Stimulated activated naive B cell treated with anti-CD40 and anti-IgM and Interleukin-4, amounts not matched to agents 10 μg/mL and 1 μg/mL and 100 μg/mL, for 72 hours (primary cell): ENCODE data around the gene RAB4B.
"Not testable (repeated sequence)": the region's sequence is repeated elsewhere in the genome, so short reads cannot be mapped to it uniquely, and the experiment has no call there.

Experiments used
- ATAC-seq, 2 donors: fragments of 150-1000 bp; cut with Tn5 transposase; replicated peaks; 2 replicates each; pipeline ENCODE4 v1.10.0; 2021; ENCODE audit warnings: moderate library complexity in 1 of 2
- DNase-seq: peaks from one replicate; pipeline ENCODE4 v3.0.0; 2021
- H3K27ac Mint-ChIP-seq: one replicate; pipeline ENCODE4 v1.8.0; 2022; ENCODE audit warnings: mild to moderate bottlenecking, mixed read lengths
- H3K27me3 Mint-ChIP-seq, 2 donors: one replicate each; pipeline ENCODE4 v1.8.0; 2022; ENCODE audit warnings: mixed read lengths in 2 of 2
- H3K36me3 Mint-ChIP-seq, 2 donors: one replicate each; pipeline ENCODE4 v1.8.0; 2022; ENCODE audit warnings: mixed read lengths in 2 of 2, mild to moderate bottlenecking in 1 of 2
- H3K4me1 Mint-ChIP-seq, 2 donors: one replicate each; pipeline ENCODE4 v1.8.0; 2022; ENCODE audit warnings: mixed read lengths in 2 of 2, mild to moderate bottlenecking in 1 of 2
- H3K4me3 Mint-ChIP-seq, 2 donors: one replicate each; pipeline ENCODE4 v1.8.0; 2022; ENCODE audit warnings: mild to moderate bottlenecking in 2 of 2, mixed read lengths in 2 of 2, moderate library complexity in 1 of 2
- H3K9me3 Mint-ChIP-seq, 2 donors: one replicate each; pipeline ENCODE4 v1.8.0; 2022; ENCODE audit warnings: mixed read lengths in 2 of 2, mild to moderate bottlenecking in 1 of 2

RAB4B gene

GRCh38 chr19:40824916-40825315, 46.9 kb downstream of the RAB4B start:
- H3K36me3 Mint-ChIP-seq = peaks cover 15 to 26% of the 10 kb centered on the region in 2 donors
- H3K4me3 Mint-ChIP-seq, H3K27ac Mint-ChIP-seq, H3K9me3 Mint-ChIP-seq, H3K27me3 Mint-ChIP-seq, ATAC-seq, DNase-seq: not testable (repeated sequence)
- H3K4me1 Mint-ChIP-seq = peaks cover 17 to 22% of the 10 kb centered on the region in 2 donors

- H3K4me3 Mint-ChIP-seq, H3K9me3 Mint-ChIP-seq, ATAC-seq, DNase-seq, H3K27ac Mint-ChIP-seq, H3K27me3 Mint-ChIP-seq: not testable (repeated sequence)
- H3K4me1 Mint-ChIP-seq = peaks cover 17 to 22% of the 10 kb centered on the region in 2 donors
- peaks cover 15 to 26% of the 10 kb centered on the region in 2 donors for H3K36me3 Mint-ChIP-seq
These were observed 47.5 kb downstream of the RAB4B start for GRCh38 chr19:40825460-40826095.

GRCh38 chr19:40826312-40826698, 48.3 kb downstream of the RAB4B start:
- H3K27me3 Mint-ChIP-seq, ATAC-seq, H3K4me3 Mint-ChIP-seq, H3K9me3 Mint-ChIP-seq, H3K27ac Mint-ChIP-seq, DNase-seq: not testable (repeated sequence)
- peaks cover 17 to 22% of the 10 kb centered on the region in 2 donors for H3K4me1 Mint-ChIP-seq
- H3K36me3 Mint-ChIP-seq = peaks cover 15 to 26% of the 10 kb centered on the region in 2 donors

- H3K27ac Mint-ChIP-seq, H3K9me3 Mint-ChIP-seq, DNase-seq, H3K27me3 Mint-ChIP-seq, H3K4me3 Mint-ChIP-seq, ATAC-seq: not testable (repeated sequence)
- H3K4me1 Mint-ChIP-seq = peaks cover 17 to 22% of the 10 kb centered on the region in 2 donors
- peaks cover 15 to 26% of the 10 kb centered on the region in 2 donors for H3K36me3 Mint-ChIP-seq
These were observed 48.8 kb downstream of the RAB4B start for GRCh38 chr19:40826699-40827385.

GRCh38 chr19:40827386-40828247, 49.6 kb downstream of the RAB4B start:
- Mint-ChIP-seq H3K27me3 (no peaks in the 10 kb centered on the region), H3K36me3 (peaks cover 15 to 26% of the 10 kb centered on the region in 2 donors), H3K9me3 (no peaks in the 10 kb centered on the region), H3K27ac (no peak overlapping the region), H3K4me3 (no peak overlapping the region), H3K4me1 (peaks cover 16% of the 10 kb centered on the region in 2 donors)
- no peak for DNase-seq
- no peak for ATAC-seq

- Mint-ChIP-seq H3K9me3 (no peaks in the 10 kb centered on the region), H3K4me3 (no peak overlapping the region), H3K36me3 (peaks cover 15 to 26% of the 10 kb centered on the region in 2 donors), H3K4me1 (peaks cover 0 to 2% of the 10 kb centered on the region in 2 donors), H3K27me3 (no peaks in the 10 kb centered on the region), H3K27ac (no peak overlapping the region)
- ATAC-seq (no peak), DNase-seq (no peak)
These were observed 51.2 kb downstream of the RAB4B start for GRCh38 chr19:40829205-40829604.

- ATAC-seq, H3K9me3 Mint-ChIP-seq, DNase-seq, H3K4me3 Mint-ChIP-seq, H3K27me3 Mint-ChIP-seq, H3K4me1 Mint-ChIP-seq, H3K27ac Mint-ChIP-seq: not testable (repeated sequence)
- peaks cover 15 to 26% of the 10 kb centered on the region in 2 donors for H3K36me3 Mint-ChIP-seq
These were observed 52.7 kb downstream of the RAB4B start for GRCh38 chr19:40830741-40831140.

GRCh38 chr19:40831502-40832430, 53.7 kb downstream of the RAB4B start:
- ATAC-seq (no peak), DNase-seq (no peak)
- Mint-ChIP-seq H3K27ac (no peak overlapping the region), H3K27me3 (no peaks in the 10 kb centered on the region), H3K9me3 (no peaks in the 10 kb centered on the region), H3K4me3 (no peak overlapping the region), H3K36me3 (peaks cover 13 to 19% of the 10 kb centered on the region in 2 donors), H3K4me1 (no peaks in the 10 kb centered on the region)

GRCh38 chr19:40832431-40832790, 54.4 kb downstream of the RAB4B start:
- H3K36me3 Mint-ChIP-seq = peaks cover 7 to 13% of the 10 kb centered on the region in 2 donors
- not testable (repeated sequence) for H3K9me3 Mint-ChIP-seq, ATAC-seq, H3K4me1 Mint-ChIP-seq, DNase-seq, H3K27me3 Mint-ChIP-seq, H3K4me3 Mint-ChIP-seq, H3K27ac Mint-ChIP-seq

- H3K27me3 Mint-ChIP-seq, H3K4me3 Mint-ChIP-seq, DNase-seq, H3K4me1 Mint-ChIP-seq, H3K9me3 Mint-ChIP-seq, ATAC-seq, H3K36me3 Mint-ChIP-seq, H3K27ac Mint-ChIP-seq: not testable (repeated sequence)
These were observed 55.9 kb downstream of the RAB4B start for GRCh38 chr19:40833728-40834533.

GRCh38 chr19:40836754-40837429, 58.8 kb downstream of the RAB4B start:
- ATAC-seq = no peak
- Mint-ChIP-seq H3K36me3 (no peaks in the 10 kb centered on the region), H3K4me1 (no peaks in the 10 kb centered on the region), H3K4me3 (no peak overlapping the region), H3K9me3 (no peaks in the 10 kb centered on the region), H3K27me3 (peaks cover 9 to 11% of the 10 kb centered on the region in 2 donors), H3K27ac (no peak overlapping the region)
- DNase-seq = no peak

GRCh38 chr19:40838477-40838876, 60.4 kb downstream of the RAB4B start:
- H3K4me3 Mint-ChIP-seq = not testable (repeated sequence)

More at GRCh38 chr19:40838477-40838876, 60.4 kb downstream of the RAB4B start:
- H3K9me3 Mint-ChIP-seq, DNase-seq, H3K27ac Mint-ChIP-seq, H3K36me3 Mint-ChIP-seq, H3K4me1 Mint-ChIP-seq, ATAC-seq: not testable (repeated sequence)
- H3K27me3 Mint-ChIP-seq = peaks cover 9 to 11% of the 10 kb centered on the region in 2 donors
